ENCODE results near the gene NOVA2. TPM values are rescaled to one million over a fixed set of nuclear protein-coding genes. Genes with fewer than 3 reads are reported as not detected.

Gene NOVA2
- total and polyA plus RNA-seq, 2 donors (not counting 1 experiment from before 2014, with no cell fraction given): not detected

- Mint-ChIP-seq H3K9me3 (ENCODE audit: insufficient read depth) (peaks cover 2% of the 10 kb centered on the region), H3K27me3 (peaks cover 52% of the 10 kb centered on the region), H3K4me3 (no peak overlapping the region), H3K4me1 (no peaks in the 10 kb centered on the region), H3K27ac (no peak overlapping the region)
- ATAC-seq (ENCODE audit: low read depth): no peak
- H3K9ac ChIP-seq (ENCODE audit: low read length): no peak overlapping the region
- H3K27me3 ChIP-seq (replicated peaks in 1 of 4; ENCODE audit: control extremely low read depth in 1 of 4, control insufficient read depth in 3 of 4, insufficient read depth in 4 of 4, low read length in 3 of 4): peaks cover 0 to 20% (median 9%) of the 10 kb centered on the region in 4 experiments
- 72% methylated on average over 8 of the region's 8 CpGs for WGBS (ENCODE audit: insufficient coverage)
- H2AFZ ChIP-seq (ENCODE audit: insufficient read depth, low read depth, low read length, poor library complexity, severe bottlenecking): no peak overlapping the region
- no peak overlapping the region for H3K4me3 ChIP-seq (ENCODE audit: control extremely low read depth in 1 of 5, extremely low read depth in 1 of 5, insufficient read depth in 1 of 5, low read depth in 2 of 5, low read length in 4 of 5)
- H3K79me2 ChIP-seq (ENCODE audit: control insufficient read depth, insufficient read depth, low read length): no peaks in the 10 kb centered on the region
- H3K4me2 ChIP-seq (replicated peaks; ENCODE audit: low read depth, low read length, poor library complexity, severe bottlenecking): no peak overlapping the region
- H3K27ac ChIP-seq (ENCODE audit: low read length in 2 of 2): no peak overlapping the region
- ChIA-PET CTCF (no interaction called here), POLR2A (no interaction called here)
- H4K20me1 ChIP-seq (ENCODE audit: control insufficient read depth, insufficient read depth, low read length, poor library complexity, severe bottlenecking): no peaks in the 10 kb centered on the region
- intact Hi-C loops (cut with micrococcal nuclease): no loop called here
- H3K36me3 ChIP-seq (replicated peaks in 1 of 2; ENCODE audit: control extremely low read depth in 1 of 2, control insufficient read depth in 1 of 2, extremely low read depth in 1 of 2, insufficient read depth in 2 of 2, low read length in 1 of 2): no peaks in the 10 kb centered on the region
- no peaks in the 10 kb centered on the region for H3K4me1 ChIP-seq (ENCODE audit: control insufficient read depth in 2 of 2, insufficient read depth in 2 of 2, low read length in 2 of 2)
- H3K9me3 ChIP-seq (ENCODE audit: control extremely low read depth in 1 of 3, control insufficient read depth in 2 of 3, insufficient read depth in 1 of 3, low read length in 2 of 3): peaks cover 0 to 10% (median 0%) of the 10 kb centered on the region in 3 donors
- no peak for TF ChIP-seq EZH2 (IDR thresholded peaks at IDR 0.05; ENCODE audit: borderline replicate concordance, insufficient read depth, low read depth, low read length, poor library complexity, severe bottlenecking)
- TF ChIP-seq, protein P1, sequence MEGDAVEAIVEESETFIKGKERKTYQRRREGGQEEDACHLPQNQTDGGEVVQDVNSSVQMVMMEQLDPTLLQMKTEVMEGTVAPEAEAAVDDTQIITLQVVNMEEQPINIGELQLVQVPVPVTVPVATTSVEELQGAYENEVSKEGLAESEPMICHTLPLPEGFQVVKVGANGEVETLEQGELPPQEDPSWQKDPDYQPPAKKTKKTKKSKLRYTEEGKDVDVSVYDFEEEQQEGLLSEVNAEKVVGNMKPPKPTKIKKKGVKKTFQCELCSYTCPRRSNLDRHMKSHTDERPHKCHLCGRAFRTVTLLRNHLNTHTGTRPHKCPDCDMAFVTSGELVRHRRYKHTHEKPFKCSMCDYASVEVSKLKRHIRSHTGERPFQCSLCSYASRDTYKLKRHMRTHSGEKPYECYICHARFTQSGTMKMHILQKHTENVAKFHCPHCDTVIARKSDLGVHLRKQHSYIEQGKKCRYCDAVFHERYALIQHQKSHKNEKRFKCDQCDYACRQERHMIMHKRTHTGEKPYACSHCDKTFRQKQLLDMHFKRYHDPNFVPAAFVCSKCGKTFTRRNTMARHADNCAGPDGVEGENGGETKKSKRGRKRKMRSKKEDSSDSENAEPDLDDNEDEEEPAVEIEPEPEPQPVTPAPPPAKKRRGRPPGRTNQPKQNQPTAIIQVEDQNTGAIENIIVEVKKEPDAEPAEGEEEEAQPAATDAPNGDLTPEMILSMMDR (IDR thresholded peaks at IDR 0.05): no peak
- no peak for DNase-seq
Observed at GRCh38 chr19:45959517-45960025, 14.1 kb downstream of the NOVA2 start.

GRCh38 chr19:45958769-45959516 lies 14.7 kb downstream of the NOVA2 start:
- H3K4me2 ChIP-seq (replicated peaks; ENCODE audit: low read depth, low read length, poor library complexity, severe bottlenecking): no peak overlapping the region
- H3K9me3 ChIP-seq (ENCODE audit: control extremely low read depth in 1 of 3, control insufficient read depth in 2 of 3, insufficient read depth in 1 of 3, low read length in 2 of 3): peaks cover 0 to 14% (median 0%) of the 10 kb centered on the region in 3 donors
- no peak overlapping the region for H3K4me3 Mint-ChIP-seq
- H4K20me1 ChIP-seq (ENCODE audit: control insufficient read depth, insufficient read depth, low read length, poor library complexity, severe bottlenecking): no peaks in the 10 kb centered on the region
- intact Hi-C loops (cut with micrococcal nuclease): no loop called here
- no peak overlapping the region for H3K9ac ChIP-seq (ENCODE audit: low read length)
- H3K4me3 ChIP-seq (ENCODE audit: control extremely low read depth in 1 of 5, extremely low read depth in 1 of 5, insufficient read depth in 1 of 5, low read depth in 2 of 5, low read length in 4 of 5): no peak overlapping the region
- H3K4me1 ChIP-seq (ENCODE audit: control insufficient read depth in 2 of 2, insufficient read depth in 2 of 2, low read length in 2 of 2): no peaks in the 10 kb centered on the region
- H3K27me3 Mint-ChIP-seq: peaks cover 53% of the 10 kb centered on the region
- H3K4me1 Mint-ChIP-seq: no peaks in the 10 kb centered on the region
- no peak for TF ChIP-seq EZH2 (IDR thresholded peaks at IDR 0.05; ENCODE audit: borderline replicate concordance, insufficient read depth, low read depth, low read length, poor library complexity, severe bottlenecking)
- TF ChIP-seq, protein P1 (IDR thresholded peaks at IDR 0.05): no peak
- ATAC-seq (ENCODE audit: low read depth) (no peak), DNase-seq (no peak)
- peaks cover 2% of the 10 kb centered on the region for H3K9me3 Mint-ChIP-seq (ENCODE audit: insufficient read depth)
- no peaks in the 10 kb centered on the region for H3K79me2 ChIP-seq (ENCODE audit: control insufficient read depth, insufficient read depth, low read length)
- peaks cover 0 to 20% (median 9%) of the 10 kb centered on the region in 4 experiments for H3K27me3 ChIP-seq (replicated peaks in 1 of 4; ENCODE audit: control extremely low read depth in 1 of 4, control insufficient read depth in 3 of 4, insufficient read depth in 4 of 4, low read length in 3 of 4)
- H2AFZ ChIP-seq (ENCODE audit: insufficient read depth, low read depth, low read length, poor library complexity, severe bottlenecking): no peak overlapping the region
- no peak overlapping the region for H3K27ac ChIP-seq (ENCODE audit: low read length in 2 of 2)
- CTCF ChIA-PET: no interaction called here
- 66% methylated on average over 12 of the region's 12 CpGs for WGBS (ENCODE audit: insufficient coverage)
- POLR2A ChIA-PET: no interaction called here
- H3K27ac Mint-ChIP-seq: no peak overlapping the region
- H3K36me3 ChIP-seq (replicated peaks in 1 of 2; ENCODE audit: control extremely low read depth in 1 of 2, control insufficient read depth in 1 of 2, extremely low read depth in 1 of 2, insufficient read depth in 2 of 2, low read length in 1 of 2): no peaks in the 10 kb centered on the region

All from B cell (primary cell).